NCI-H446 treated with DMSO at 0.1 percent for 48 hours (cell line): ENCODE measurements around the gene WASL.
"Not testable (repeated sequence)": the region's sequence is repeated elsewhere in the genome, so short reads cannot be mapped to it uniquely, and the experiment has no call there.

Source experiments
- DNase-seq: peaks from one replicate; lab custom pipeline; 2025; lab: John Stamatoyannopoulos, UW

WASL gene

DNA sequence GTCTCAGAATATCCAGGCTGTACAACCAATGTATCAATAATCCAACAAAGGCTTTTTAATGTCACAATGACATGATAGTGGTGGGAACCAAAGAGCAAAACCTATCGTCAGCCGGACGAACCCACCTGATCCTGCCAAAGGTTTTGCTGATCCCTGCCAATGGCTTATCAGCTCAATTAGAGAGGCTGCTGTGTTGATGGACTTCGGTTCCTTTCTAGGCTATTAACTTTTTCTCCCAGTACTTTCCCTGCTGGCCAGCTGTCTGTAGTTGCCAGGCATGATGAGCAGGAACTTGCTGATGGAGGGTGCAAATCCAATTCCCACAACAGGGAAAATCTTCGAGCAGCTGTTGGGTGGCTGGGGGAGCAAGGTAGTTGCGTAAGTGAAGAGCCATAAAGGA is 90.8 kb downstream of the WASL start:
- no peak for DNase-seq

DNA sequence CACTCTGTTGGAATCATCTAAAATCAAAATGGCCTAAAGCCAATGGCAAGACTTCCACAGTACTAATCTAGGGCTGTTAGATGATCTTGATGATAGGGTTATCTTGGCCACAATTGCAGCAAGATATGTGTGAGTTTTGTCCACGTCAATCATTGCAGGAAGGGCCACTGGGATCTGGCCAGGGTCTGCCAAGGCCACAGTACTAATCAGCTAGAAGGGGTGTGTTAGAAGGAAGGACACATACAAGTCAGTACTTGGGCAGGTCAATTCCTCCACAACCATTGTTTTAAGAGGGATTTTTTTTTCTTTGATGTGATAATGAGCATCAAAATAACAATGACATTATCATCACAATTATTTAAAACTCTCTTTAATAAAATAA is 91.5 kb downstream of the WASL start:
- DNase-seq = no peak

DNA sequence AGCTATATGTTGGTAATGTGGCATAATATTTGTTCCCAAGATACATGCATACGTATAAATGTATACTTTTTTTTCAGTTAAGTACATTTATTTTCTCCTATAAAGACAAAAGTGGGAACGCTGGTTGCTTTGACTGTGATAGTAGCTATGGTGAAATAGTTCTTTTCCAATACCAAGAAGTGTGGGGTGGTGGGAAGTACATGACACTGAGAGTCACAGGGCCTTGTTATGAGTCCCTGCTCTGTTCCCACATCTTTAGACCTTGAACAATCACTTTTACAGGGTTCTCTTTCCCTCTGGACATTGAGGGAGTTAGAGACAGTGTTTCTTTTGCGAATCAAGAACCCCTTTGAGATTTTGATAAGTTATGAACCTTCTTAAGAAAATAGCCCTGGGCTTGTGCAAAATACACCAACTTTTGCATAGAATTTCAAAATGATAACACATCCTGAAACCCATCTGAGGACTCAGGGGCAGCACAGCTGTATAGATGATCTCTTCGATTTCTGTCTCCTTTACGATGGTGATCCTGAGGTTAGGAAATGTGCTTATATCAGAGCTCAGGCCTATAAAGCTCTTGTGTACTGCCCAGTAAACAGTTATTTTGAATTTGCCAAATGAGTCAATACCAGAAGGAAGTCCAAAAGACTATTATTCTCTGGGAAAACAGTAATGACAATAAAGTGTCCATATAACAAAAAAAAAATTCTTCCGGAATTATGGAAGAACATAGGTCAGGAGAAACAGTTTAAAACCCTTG is 92.1 kb downstream of the WASL start:
- DNase-seq = no peak

DNA sequence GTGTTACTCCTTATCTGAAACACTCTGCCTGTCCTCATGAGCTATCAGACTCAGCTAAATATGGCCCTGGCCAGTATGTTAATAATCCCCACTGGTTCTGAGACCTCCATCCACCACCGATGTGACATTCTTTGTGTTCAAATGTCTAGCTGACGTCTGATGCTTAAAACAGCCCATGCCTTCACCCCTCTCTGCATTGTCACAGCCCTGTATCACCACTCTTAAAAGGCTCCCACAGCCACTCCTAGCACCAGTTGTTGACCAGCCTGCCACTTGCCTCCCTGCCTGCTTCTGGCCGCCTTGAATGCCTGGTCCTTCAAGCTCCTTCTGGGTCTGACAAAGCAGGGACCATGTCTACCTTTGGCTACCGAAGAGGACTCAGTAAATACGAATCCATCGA is 93.2 kb downstream of the WASL start, which contains the start of gene LMOD2:
Gene LMOD2 (plus strand): TSS at position 253 of the 400 bp plus-strand sequence. CDS start 98 bp downstream, at position 351.
- no peak for DNase-seq

DNA sequence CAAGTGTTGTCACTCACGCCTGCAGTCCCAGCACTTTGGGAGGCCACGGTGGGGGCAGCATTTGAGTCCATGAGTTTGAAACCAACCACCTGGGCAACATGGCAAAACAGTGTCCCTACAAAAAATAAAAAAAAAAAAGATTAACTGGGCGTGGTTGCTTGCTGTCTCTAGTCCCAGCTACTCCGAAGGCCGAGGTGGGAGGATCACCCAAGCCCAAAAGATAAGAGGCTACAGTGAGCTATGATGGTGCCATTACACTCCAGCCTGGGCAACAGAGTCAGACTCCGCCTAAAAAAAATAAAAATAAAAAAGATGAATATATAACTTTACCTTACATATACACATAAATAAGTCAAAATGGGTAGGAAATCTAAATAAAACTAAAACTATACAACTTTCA is 95.6 kb downstream of the WASL start:
- no peak for DNase-seq

DNA sequence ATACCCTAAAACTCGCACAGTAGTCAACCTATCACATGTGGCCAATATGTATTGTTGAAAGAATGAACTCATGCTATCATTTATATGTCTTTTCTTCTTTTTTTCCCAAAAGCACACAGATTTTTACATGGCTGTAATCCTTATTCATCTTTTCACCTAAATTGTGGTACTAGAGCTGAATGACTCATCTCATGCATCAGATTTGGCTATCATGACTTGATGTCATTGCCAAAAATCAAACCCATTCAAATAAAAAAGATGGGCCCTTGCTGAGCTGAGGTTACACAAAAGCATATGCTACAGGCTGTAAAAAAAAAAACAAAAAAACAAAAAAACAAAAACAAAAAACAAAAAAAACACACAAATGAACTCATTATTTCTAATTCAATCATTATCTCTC is 96.4 kb downstream of the WASL start:
- DNase-seq = peak; percentile 57

GRCh38 chr7:123650595-123650994 is 98.2 kb downstream of the WASL start:
- no peak for DNase-seq

DNA sequence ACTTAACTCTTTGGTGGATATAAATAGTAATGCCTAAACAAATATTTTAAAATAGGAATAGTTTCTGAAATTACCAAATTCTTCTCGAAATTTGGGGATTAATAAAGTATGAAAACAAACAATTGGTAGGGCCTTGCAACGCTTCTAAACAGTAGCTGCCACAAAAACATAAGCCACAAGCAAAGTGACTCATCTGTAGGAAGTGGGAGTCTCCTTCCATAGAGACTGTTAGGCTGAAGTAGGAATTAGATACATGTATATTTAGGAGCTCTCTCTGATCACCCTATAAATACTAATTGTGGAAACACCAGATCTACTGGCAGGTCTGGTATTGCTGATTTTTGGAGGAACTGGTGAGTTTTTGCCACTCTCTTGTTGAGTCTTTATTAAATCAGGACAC is 98.8 kb downstream of the WASL start:
- no peak for DNase-seq

DNA sequence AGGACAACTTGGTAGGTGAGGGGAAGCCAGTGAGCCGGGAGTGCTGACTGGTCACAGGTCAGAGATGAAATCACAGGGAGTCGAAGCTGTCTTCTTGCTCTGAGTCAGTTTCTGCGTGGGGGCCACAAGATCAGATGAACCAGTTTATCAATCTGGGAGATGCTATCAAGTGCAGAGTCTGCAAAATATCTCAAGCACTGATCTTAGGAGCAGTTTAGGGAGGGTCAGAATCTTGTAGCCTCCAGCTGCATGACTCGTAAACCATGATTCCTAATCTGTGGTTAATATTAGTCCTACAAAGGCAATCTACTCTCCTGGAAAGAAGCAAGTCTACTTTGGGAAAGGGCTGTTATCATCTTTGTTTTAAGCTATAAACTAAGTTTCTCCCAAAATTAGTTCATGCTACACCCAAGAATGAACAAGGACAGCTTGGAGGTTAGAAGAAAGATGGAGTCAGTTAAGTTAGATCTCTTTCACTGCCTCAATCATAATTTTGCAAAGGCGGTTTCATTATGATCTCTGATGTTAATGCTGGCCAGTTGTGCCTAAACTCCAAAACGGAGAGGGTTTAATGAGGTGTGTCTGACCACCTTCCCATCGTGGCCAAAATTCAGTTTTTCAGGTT is 101.6 kb downstream of the WASL start:
- DNase-seq = no peak

DNA sequence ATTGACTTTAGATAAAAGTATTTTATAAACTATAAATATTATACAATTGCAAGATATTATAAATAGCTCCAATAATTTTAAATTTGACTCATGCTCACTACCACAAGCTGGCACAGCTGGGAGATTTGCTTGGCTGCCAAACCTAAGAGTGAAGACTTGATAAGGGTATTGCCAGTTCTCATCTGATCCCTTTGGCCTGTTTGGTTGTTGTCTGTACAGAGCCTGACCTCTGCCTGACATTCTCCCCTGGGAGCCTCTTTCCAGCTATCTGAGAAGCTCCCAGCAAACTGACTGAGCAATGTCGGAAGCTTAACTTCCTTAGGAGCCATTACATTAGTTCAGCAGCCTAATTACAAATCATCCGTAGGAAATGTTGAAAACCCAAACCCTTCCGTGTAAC is 103.3 kb downstream of the WASL start:
- DNase-seq = no peak

DNA sequence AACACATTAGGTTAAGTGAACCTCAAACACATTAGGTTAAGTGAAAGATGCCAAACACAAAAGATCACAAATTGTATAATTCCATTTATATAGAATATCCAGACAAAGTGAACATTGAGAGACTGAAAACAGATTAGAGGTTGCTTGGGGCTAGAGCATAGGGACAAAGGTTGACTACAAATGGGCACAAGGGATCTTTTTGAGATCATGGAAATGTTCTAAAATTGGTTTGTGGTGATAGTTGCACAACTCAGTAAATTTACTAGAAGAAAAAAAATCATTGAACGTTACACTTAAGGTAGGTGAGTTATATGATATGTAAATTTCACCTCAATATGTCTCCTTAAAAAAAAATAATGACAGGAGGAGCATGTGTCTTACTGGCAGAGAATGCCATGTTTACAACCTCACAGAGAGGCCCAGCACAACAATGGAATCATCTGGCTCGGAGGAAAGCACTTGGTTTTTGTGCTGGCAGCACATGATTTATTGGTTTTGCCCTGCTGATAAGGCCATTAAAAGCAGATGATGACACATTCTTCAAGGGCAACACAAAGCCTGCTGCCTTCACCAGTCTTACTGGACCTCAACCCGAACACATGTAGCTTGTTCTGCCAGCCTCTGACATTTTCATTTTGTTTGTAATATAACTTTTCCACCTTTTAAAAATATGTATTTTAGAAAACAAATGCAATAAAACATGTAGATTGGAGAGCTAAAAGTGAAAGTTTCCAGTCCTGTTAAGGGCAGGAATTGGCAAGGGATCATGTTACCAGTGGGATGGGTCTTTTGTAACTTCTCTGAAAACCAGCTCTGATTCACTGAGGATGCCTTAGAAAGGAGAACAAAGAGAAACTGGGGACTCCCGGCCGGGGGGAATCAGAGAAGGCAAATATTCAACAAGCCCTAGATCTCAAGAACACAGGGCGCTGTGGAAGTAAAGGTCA is 105.0 kb downstream of the WASL start:
- DNase-seq = no peak

DNA sequence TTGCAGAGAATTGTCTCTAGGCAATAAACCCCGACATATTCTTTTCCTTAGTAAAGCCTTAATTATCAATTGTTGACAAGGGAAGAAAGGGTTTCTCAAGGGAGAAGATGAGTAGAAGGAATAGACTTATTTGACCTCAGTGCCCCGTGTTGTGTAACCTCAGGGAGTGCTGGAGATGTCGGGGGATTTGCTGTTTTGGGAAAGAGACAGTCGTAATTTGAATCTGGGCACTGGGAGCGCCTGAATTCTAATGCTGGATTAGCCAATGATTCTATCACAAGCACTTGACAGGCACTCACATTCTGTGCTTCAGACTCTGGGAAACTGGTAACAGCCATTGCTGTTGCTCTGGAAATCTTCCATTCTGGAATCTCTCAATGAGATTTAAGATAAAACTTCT is 106.9 kb downstream of the WASL start:
- DNase-seq = no peak

- DNase-seq = no peak
Measured at GRCh38 chr7:123640583-123640982, 108.2 kb downstream of the WASL start.

- DNase-seq = no peak
Measured at GRCh38 chr7:123639631-123640030, 109.2 kb downstream of the WASL start.

GRCh38 chr7:123637878-123638277 is 110.9 kb downstream of the WASL start:
- DNase-seq = no peak

DNA sequence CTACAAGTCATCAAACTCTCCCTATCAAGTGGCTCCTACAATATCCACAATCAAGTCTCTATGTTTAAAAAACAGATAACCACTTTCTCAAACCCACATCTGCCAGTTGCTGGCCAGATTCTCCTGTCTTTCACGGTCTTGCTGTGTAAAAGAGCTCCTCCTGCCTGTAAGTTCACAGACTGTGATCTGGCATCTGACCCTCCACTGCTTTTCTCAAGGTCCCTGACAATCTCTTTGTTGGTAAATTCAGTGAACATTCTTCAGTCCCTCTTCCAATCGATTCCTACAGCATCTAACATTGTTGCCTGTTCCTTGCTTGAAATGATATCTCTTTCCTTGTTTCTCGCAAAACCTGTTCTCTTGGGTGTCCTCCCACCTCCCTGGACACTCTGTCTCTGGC is 111.6 kb downstream of the WASL start:
- DNase-seq = no peak

DNA sequence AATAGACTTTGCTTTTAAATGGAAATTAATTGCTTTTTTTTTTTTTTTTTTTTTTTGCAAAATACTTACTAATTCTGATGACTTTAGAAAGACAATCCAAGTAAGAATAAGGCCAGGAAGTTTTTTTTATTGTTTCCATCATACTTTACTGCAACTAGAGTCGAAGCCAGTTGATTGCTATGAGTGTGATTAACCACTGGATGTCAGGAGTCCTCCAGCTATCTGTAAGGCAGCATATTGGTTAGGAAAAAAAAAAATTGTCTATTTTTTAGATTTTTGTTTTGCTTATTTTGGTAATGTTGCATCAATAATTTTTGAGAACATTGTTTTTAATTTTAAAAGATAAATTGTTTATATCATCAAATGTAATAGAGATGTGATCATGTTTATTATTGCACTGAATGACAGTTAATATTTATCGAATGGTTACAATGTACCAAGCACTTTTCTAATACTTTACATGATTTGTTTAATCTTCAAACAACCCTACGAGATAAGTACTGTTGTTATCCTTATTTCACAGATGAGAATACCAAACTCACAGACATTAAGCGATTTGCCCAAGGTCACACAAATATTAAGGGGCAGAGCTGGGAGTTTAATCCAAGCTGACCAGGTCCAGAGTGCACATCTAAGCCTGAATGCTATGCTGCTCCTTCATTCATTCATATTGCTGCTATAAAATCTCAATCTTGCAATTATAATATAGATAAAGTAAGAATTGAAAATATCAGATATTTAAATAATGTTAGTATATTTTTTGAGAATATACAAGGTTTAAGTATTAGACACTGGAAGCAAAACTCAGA is 113.0 kb downstream of the WASL start:
- no peak for DNase-seq

GRCh38 chr7:123634011-123634573 is 114.7 kb downstream of the WASL start:
- not testable (repeated sequence) for DNase-seq

DNA sequence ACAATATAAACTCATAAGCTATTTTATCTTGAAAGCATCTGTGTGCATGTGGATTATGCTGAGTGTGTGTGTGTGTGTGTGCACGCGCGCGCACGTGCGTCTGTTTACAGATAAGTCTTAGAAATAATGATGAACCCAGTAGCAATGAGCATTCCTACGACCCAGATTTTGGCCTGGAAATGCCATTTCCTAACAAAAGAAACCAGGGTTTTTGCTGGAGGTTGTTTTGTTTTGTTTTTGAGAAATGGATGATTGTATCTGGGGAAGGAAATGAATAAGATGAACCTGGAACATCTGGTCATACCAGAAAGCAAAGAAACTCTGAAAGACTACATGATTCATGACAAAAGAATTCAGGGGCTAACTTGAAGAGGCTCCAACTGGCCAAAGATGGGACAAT is 115.2 kb downstream of the WASL start:
- no peak for DNase-seq

DNA sequence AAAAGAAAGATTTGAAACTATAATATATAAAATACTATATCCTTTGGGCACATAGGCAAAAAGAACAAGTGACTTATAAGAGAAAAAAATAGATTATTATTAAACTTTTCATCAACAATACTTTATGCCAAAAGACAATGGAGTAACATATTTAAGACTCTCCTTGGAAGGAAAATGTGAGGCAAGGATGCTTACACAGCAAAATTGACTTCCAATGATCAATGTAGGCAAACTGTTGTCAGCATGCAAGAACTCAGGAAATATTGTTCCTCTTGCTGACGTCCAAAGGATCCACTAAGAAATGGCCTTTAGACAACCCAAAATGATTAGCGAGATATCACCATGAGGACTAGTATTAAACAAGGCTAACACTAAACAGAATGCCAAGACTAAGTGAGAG is 116.0 kb downstream of the WASL start:
- no peak for DNase-seq
